GM18511 (cell line): ENCODE data around the gene PDE4B.
"Not testable (repeated sequence)": the region's sequence is repeated elsewhere in the genome, so short reads cannot be mapped to it uniquely, and the experiment has no call there.

ENCODE experiments used
- ATAC-seq: cut with Tn5 transposase; IDR thresholded peaks from one replicate; pipeline ENCODE4 v1.9.1; 2021; ENCODE audit warnings: mild to moderate bottlenecking, moderate library complexity; ENCODE audit not compliant: unreplicated experiment

PDE4B gene

DNA sequence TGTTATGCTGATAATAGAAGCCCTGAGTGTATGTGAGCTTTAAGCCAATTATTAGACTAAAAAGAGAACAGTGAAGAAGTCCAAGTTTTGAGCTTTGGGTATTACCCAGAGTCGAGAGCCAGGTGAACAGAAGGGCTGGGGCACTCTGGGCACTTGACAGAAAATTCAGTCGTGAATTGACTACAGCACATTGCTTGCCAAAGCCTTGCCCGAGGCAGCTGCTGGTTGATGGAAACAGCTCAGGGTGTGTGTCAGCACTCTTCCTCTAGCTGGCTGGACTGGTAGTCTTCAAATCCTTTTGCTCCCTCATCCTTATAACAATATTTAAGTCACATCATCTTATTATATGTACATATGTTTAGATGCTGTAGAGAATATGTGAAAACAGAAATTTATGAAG lies 21.3 kb downstream of the PDE4B start:
- no peak for ATAC-seq

DNA sequence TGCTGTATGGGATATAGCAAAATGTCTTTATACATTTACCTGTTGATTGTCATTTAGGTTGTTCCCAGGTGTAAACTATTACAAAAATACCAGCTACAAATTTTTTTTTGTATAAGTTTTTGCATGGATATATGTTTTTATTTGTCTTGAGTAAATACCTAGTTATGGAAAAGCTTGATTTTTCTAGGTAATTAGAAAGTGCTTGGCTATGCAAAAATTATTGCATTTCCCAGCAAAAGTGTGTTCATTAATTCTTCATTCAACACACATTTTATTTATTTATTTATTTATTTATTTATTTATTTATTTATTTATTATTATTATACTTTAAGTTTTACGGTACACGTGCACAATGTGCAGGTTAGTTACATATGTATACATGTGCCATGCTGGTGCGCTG lies 22.1 kb downstream of the PDE4B start:
- ATAC-seq: no peak

- no peak for ATAC-seq
Observed at GRCh38 chr1:65817891-65818290, 25.2 kb downstream of the PDE4B start.

GRCh38 chr1:65818966-65819365 lies 26.3 kb downstream of the PDE4B start:
- no peak for ATAC-seq

DNA sequence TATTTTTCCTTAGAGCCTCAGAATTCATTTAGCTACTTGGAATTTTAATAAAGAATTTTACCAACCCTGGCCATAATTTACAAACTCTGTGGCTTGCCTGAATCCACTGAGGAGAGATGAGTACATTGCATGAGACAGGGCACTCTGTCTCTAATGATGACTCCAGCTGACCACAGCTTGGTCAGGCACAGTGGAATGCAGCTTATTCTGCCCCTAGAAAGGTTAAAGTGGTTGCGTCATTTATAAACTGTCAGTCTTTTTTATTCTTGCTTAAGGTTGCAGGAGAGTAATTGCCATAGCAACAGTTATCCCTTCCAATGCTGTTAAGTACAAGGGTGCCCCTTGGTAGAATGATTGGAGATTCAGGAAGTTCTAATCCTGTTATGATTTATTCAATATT lies 28.3 kb downstream of the PDE4B start:
- ATAC-seq: no peak

DNA sequence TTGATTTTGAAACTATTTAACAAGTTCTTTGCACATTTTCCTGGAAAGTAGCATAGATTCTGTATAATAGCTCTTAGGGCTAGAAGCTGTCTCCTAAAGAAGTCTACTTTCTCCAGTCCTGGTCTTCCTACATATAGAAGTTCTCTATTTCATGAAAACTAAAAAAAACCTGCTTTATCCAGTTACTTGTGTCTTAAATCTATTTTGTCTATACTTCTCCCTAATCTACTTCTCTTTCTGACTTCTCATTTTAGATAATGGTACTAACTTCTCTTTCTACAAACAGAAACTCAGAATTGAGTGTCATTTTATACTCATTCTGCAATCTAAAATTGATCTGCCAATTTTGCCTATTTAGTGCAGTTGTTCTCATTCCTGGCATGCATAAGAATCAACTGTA lies 28.7 kb downstream of the PDE4B start:
- ATAC-seq: no peak

GRCh38 chr1:65824103-65824502 lies 31.4 kb downstream of the PDE4B start:
- no peak for ATAC-seq

- ATAC-seq: no peak
Observed at GRCh38 chr1:65825741-65826140, 33.0 kb downstream of the PDE4B start.

- ATAC-seq: no peak
Observed at GRCh38 chr1:65826782-65827181, 34.1 kb downstream of the PDE4B start.

DNA sequence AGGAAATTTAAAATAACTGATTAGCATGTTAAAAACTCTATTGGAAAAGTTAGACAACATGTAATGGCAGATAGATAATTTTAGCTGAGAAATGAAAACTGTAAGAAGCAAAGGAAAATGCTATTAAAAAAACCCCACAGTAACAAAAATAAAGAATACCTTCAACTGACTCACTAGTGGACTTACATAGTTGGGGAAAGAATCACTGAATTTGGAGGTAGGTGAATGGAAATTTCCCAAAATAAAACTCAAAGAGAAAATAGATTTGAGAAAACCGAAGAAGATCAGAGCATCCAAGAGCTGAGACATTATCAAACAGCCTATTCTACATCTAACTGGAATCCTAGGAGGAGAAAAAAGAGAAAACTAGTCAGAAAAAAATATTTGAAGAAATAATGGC lies 34.7 kb downstream of the PDE4B start:
- no peak for ATAC-seq

DNA sequence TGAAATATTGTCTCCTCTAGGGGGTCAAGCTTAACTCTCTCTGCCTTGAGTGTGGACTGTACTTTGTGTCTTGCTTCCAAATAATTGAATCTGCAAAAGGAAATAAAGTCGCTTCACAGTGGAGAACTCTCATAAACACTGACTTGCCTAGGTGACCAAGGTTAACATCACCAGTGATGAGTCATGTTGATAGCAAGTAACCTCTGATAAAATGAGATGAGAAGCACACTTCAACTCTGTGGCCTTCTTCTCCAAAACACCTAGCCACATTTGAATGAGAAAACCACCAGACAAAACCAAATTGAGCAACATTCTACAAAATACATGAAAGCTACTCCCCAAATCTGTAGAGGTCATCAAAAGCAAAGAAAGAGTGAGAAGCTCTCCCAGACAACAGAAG lies 37.6 kb downstream of the PDE4B start:
- ATAC-seq: no peak

- ATAC-seq: no peak
Observed at GRCh38 chr1:65832296-65832695, 39.6 kb downstream of the PDE4B start.

DNA sequence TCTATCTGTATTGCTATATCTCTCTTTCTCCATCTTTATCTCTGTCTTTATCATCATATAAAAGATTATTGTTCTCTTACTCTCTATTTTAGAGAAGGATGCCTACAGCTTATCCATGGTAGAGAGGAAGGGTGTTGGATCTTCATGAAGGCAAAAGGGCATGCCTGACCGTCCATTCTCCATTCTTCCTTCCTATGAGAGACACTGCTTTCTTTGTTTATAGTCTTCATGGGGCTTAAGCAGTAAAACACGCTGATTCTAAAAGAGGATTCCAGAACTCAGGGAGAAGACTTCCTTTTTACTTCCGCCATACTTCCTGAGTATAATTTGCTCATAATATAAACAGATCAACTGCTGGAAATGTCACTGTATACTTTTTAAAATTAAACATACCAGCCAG lies 44.0 kb downstream of the PDE4B start:
- no peak for ATAC-seq

DNA sequence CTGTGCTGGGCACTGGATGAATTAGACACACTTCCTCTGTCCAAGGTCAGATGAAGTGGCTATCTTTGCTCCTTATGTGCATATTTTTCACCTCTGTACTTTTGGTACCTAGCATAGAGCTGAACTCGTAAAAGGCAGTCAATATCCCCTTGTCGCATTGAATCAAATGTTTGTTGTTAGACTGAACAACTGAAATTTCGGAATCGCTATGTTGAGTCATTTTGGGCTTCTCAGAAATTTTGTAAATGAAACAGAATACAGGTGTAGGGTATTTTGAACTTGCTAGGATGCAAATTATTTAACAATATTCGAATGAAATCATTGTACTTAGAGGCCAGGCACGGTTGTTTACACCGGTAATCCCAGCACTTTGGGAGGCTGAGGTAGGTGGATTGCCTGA lies 48.0 kb downstream of the PDE4B start:
- no peak for ATAC-seq

DNA sequence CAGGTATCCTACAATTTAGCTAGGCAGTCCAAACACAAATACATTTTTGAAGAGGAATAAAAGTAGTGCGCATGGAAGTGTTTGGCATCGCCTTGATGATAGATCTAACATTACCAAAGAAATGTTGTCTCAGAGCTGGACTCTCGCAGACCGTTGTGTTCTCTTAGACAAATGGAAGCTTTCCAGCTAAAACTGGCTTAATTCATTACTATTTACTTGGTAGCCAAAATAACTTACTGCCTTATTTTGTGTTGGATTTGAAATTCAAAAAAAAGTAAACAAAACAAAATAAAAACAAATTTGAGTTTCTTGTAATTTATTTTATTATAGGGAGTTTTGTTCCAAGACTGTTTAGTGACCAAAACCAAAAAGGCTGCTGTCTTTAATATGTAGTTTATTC lies 51.6 kb downstream of the PDE4B start:
- ATAC-seq: no peak

DNA sequence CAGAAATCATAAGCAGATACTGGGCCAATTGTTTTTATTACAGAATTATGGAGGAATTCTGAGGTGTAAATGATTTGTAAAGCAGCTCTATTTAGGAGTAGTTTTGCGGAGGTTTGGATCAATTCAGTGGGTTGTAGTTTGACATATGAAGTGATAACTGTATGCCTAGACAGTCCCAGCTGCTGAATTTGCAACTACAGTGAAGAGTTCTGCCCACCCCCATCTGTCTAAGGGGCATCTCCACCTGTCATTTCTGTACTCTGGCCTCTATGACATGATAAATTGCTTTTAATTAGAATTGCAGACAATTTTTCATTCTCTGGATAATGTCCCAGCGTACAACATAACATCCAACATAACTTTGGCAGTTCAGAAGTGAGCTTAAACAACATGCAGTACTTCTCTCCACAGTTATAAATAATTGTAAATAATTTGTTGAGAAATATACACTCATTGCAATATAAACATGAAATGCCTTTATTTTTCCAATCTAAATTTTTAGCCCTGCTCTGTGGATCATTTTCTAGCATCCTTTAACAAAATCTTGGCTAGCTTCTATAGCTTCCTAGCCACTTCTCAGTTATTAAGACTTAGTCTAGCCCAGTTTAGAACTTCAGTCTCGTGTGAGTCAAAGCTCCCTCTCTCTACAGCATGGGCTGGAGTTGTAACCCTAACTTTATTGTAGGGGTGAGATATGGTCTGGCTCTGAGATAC lies 52.3 kb downstream of the PDE4B start:
- ATAC-seq: no peak

- ATAC-seq: no peak
Observed at GRCh38 chr1:65845535-65846060, 52.9 kb downstream of the PDE4B start.

GRCh38 chr1:65846866-65847265 lies 54.2 kb downstream of the PDE4B start:
- ATAC-seq: no peak

DNA sequence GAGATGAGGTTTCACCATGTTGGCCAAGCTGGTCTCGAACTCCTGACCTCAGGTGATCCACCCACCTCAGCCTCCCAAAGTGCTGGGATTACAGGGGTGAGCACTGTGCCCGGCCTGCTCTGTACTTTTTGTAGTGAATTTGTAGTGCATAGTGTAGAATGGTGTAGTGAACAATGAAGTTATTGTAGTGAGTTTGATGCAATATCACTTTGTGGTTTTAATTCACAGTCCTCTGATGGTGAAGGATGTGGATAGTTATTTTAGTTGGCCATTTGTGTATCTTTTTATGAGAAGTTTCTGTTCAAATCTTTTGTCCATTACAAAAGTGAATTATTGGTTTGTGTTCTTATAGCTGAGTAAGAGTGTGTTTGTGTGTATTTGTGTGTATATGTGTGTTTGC lies 57.6 kb downstream of the PDE4B start:
- ATAC-seq: no peak

- not testable (repeated sequence) for ATAC-seq
Observed at GRCh38 chr1:65856591-65856990, 63.9 kb downstream of the PDE4B start.

GRCh38 chr1:65866439-65866838 lies 73.7 kb downstream of the PDE4B start:
- ATAC-seq: no peak

- no peak for ATAC-seq
Observed at GRCh38 chr1:65872301-65872700, 79.6 kb downstream of the PDE4B start.

GRCh38 chr1:65878342-65878741 lies 85.6 kb downstream of the PDE4B start:
- not testable (repeated sequence) for ATAC-seq
